Activated CD8-positive, alpha-beta memory T cell treated with anti-CD3 and anti-CD28 coated beads, Interleukin-2, amount 50 U/mL, for 1 hour (primary cell): ENCODE data around the gene HTR3D.
"Not testable (repeated sequence)": the region's sequence is repeated elsewhere in the genome, so short reads cannot be mapped to it uniquely, and the experiment has no call there.

Experiments
- DNase-seq: peaks from one replicate; pipeline ENCODE4 v3.0.0-alpha.2; 2020; ENCODE audit errors: extremely low read depth

HTR3D gene

GRCh38 chr3:184031187-184031792, at the start of gene HTR3D:
TSS of gene HTR3D (plus strand) at chr3:184031742. CDS start at chr3:184031742, 0 bp downstream.
- no peak for DNase-seq

GRCh38 chr3:183981990-183982644, 49.4 kb upstream of the HTR3D start:
- no peak for DNase-seq

GRCh38 chr3:183984127-183984740, 47.3 kb upstream of the HTR3D start:
- DNase-seq, result no peak

GRCh38 chr3:183984749-183985729, 46.5 kb upstream of the HTR3D start:
- DNase-seq, result no peak

GRCh38 chr3:183987000-183987600, 44.4 kb upstream of the HTR3D start:
- DNase-seq, result no peak

GRCh38 chr3:183988216-183988790, 43.2 kb upstream of the HTR3D start:
- no peak for DNase-seq

- no peak for DNase-seq
Observed at GRCh38 chr3:183991403-183991802, 40.1 kb upstream of the HTR3D start.

GRCh38 chr3:184001761-184002160, 29.8 kb upstream of the HTR3D start:
- no peak for DNase-seq

GRCh38 chr3:184002469-184002868, 29.1 kb upstream of the HTR3D start:
- DNase-seq, result no peak

- no peak for DNase-seq
Observed at GRCh38 chr3:184003187-184003967, 28.2 kb upstream of the HTR3D start.

- DNase-seq, result no peak
Observed at GRCh38 chr3:184004476-184004875, 27.1 kb upstream of the HTR3D start.

GRCh38 chr3:184005941-184006507, 25.5 kb upstream of the HTR3D start:
- DNase-seq, result no peak

- not testable (repeated sequence) for DNase-seq
Observed at GRCh38 chr3:184007143-184007813, 24.3 kb upstream of the HTR3D start.

GRCh38 chr3:184008161-184008560, 23.4 kb upstream of the HTR3D start:
- DNase-seq, result no peak

GRCh38 chr3:184011230-184011876, 20.2 kb upstream of the HTR3D start:
- no peak for DNase-seq

- no peak for DNase-seq
Observed at GRCh38 chr3:184011937-184012889, 19.3 kb upstream of the HTR3D start.

GRCh38 chr3:184015381-184016019, 16.0 kb upstream of the HTR3D start:
- no peak for DNase-seq
